HFF-Myc (cell line): Measurements from ENCODE around the gene AAMP.

Experiments used
- DNase-seq: peaks from one replicate; pipeline ENCODE4 v3.0.0-alpha.2; 2011; ENCODE audit warnings: low read depth; ENCODE audit errors: extremely low read depth
- H3K4me3 ChIP-seq: replicated peaks from 2 replicates; pipeline ENCODE4 v1.5.1; 2011; ENCODE audit warnings: low read depth, mild to moderate bottlenecking, control low read depth, low read length
- CTCF ChIP-seq: IDR thresholded peaks from 2 replicates; pipeline ENCODE4 v1.5.1; 2012; ENCODE audit warnings: mild to moderate bottlenecking, low read depth, low read length, control low read depth; ENCODE audit errors: missing control alignments

AAMP gene

GRCh38 chr2:218244204-218244603, 25.7 kb downstream of the AAMP start:
- no peak overlapping the region for H3K4me3 ChIP-seq
- TF ChIP-seq CTCF, result no peak
- DNase-seq, result no peak

GRCh38 chr2:218238887-218239286, 31.1 kb downstream of the AAMP start:
- no peak for DNase-seq
- no peak overlapping the region for H3K4me3 ChIP-seq
- TF ChIP-seq CTCF, result no peak

- no peak for DNase-seq
- H3K4me3 ChIP-seq, result no peak overlapping the region
- no peak for TF ChIP-seq CTCF
These were observed 33.1 kb downstream of the AAMP start for GRCh38 chr2:218236829-218237228.

- TF ChIP-seq CTCF, result no peak
- H3K4me3 ChIP-seq, result no peak overlapping the region
- no peak for DNase-seq
These were observed 34.9 kb downstream of the AAMP start for GRCh38 chr2:218235017-218235416.

DNA sequence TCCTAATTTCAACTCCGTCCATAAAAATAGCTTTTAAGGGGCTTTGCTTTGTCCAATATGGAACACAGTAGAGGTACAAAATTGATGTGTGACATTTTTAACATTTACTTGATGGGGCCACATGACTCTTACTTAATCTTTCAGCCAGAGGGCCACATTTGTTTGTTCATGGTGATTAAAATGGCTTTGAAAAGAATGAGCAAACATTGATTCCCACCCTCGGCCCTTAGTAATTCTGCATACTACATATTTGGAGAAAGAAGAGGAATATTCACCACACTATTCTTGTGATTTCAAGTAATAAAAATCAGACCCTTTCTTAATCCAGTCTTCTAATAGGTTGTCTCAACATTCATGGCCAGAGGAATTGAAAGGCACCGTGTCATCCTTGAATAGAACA, 35.4 kb downstream of the AAMP start:
- DNase-seq, result no peak
- TF ChIP-seq CTCF, result no peak
- no peak overlapping the region for H3K4me3 ChIP-seq

GRCh38 chr2:218233543-218233942, 36.4 kb downstream of the AAMP start:
- no peak for DNase-seq
- TF ChIP-seq CTCF, result no peak
- no peak overlapping the region for H3K4me3 ChIP-seq

DNA sequence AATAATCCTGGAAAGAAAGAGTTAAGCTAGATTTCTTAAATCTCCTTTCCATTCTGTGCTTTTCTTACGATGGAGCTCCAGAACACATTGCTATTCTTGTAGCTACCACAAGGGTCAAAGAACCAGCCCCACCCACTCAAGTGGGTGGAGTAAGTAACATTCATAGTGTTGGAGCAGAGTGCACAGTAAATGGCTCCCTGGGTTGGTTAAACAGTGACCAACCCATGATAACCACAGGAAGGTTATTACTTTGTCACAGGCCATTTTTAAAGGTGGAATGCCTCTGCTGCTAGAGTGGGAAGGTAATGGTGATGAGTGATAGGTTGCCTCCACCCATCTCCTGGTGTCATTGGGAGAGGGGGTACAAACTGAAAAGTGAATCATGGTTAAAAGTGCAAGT, 39.1 kb downstream of the AAMP start:
- no peak for DNase-seq
- no peak overlapping the region for H3K4me3 ChIP-seq
- peak; percentile 12 for TF ChIP-seq CTCF
